Fibroblast of pulmonary artery (primary cell): Measurements from ENCODE around the gene DPP6.

ENCODE experiments used
- DNase-seq: peaks from one replicate; pipeline ENCODE4 v3.0.0-alpha.2; 2010; ENCODE audit warnings: low read depth
- H3K4me3 ChIP-seq: replicated peaks from 2 replicates; pipeline ENCODE4 v1.5.1; 2011; ENCODE audit warnings: low read depth, mild to moderate bottlenecking, control low read depth, low read length, moderate library complexity
- TF ChIP-seq, protein P1 (sequence below): IDR thresholded peaks from 2 replicates; pipeline ENCODE4 v1.5.1; 2011; ENCODE audit warnings: mild to moderate bottlenecking, control low read depth, low read length, inconsistent platforms; ENCODE audit errors: missing control alignments

The DPP6 gene

DNA sequence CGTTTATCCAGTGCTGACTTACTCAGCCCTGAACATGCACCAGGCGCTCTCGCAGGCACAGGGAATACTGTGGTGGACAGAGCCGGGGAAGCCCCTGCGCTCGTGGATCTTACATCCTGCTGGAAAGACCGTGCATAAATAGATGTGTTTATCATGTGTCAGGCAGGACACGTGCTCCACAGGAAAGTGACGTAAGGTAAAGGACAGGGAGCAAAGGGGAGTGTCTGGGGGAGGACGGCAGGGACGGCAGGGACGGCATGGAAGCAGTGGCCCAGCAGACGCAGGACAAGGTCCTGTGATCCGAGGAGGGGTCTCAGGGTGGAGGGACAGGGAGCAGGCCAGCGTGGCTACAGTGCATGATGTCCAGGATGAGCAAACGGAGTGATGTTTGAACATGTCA, 540.2 kb downstream of the DPP6 start:
- TF ChIP-seq, protein P1, sequence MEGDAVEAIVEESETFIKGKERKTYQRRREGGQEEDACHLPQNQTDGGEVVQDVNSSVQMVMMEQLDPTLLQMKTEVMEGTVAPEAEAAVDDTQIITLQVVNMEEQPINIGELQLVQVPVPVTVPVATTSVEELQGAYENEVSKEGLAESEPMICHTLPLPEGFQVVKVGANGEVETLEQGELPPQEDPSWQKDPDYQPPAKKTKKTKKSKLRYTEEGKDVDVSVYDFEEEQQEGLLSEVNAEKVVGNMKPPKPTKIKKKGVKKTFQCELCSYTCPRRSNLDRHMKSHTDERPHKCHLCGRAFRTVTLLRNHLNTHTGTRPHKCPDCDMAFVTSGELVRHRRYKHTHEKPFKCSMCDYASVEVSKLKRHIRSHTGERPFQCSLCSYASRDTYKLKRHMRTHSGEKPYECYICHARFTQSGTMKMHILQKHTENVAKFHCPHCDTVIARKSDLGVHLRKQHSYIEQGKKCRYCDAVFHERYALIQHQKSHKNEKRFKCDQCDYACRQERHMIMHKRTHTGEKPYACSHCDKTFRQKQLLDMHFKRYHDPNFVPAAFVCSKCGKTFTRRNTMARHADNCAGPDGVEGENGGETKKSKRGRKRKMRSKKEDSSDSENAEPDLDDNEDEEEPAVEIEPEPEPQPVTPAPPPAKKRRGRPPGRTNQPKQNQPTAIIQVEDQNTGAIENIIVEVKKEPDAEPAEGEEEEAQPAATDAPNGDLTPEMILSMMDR: no peak
- no peak overlapping the region for H3K4me3 ChIP-seq
- DNase-seq: no peak

DNA sequence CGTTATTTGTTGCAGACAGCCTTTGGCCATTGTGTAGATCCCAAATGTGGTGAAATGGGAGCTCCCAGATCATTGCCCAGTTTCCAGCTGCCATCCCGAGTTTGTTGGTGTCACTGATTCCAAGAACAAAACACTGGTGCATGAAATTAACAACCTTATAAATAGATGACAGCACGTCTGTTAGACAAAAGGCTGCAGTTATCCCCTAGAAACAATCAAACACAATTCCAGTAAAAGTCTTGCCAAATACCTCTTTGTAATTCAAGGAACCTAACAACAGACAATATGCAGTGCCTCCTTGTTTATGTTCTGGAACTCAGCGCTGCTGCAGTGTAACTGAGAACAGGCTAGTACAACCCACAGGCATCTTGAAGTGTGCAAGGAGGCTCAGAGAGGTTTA, 546.2 kb downstream of the DPP6 start:
- TF ChIP-seq, protein P1: no peak
- DNase-seq: no peak
- no peak overlapping the region for H3K4me3 ChIP-seq

DNA sequence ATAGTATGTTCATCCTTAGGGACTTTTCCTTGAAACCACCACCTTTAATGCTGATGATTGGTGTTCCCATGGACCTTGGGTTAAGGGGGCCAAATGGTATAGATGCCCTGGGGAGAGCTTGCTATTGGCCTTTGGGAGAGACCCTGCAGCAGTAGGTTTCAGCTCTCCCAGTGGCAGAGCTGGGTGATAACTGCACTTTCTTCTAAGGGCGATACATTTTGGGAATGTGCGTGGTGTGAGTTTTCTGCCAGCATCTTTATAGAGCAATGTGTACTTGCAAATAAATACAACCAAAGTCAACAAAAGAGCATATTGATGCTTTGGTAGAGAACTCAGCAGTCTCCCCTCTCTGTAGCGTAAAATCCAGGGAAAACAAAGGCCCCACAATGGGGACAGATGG, 546.7 kb downstream of the DPP6 start:
- no peak for DNase-seq
- H3K4me3 ChIP-seq: no peak overlapping the region
- TF ChIP-seq, protein P1: no peak

DNA sequence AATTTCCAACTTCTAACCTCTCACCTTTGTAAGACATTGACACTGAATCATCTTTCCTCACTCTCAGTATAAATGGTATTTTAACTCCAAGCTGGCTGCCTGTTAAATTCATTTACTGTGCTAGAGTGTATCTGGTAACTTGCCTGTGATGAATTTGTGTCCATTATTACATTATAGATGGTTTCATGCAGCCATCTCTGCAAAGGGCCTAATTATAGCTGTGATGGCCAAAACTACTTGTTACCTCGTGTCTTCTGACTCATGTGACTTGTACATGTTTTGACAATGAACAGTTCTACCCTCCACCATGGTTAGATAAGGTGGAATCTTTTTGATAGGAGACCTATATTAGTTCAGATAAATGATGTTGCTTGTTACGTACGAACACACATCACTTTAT, 558.7 kb downstream of the DPP6 start:
- no peak overlapping the region for H3K4me3 ChIP-seq
- no peak for DNase-seq
- TF ChIP-seq, protein P1: no peak

DNA sequence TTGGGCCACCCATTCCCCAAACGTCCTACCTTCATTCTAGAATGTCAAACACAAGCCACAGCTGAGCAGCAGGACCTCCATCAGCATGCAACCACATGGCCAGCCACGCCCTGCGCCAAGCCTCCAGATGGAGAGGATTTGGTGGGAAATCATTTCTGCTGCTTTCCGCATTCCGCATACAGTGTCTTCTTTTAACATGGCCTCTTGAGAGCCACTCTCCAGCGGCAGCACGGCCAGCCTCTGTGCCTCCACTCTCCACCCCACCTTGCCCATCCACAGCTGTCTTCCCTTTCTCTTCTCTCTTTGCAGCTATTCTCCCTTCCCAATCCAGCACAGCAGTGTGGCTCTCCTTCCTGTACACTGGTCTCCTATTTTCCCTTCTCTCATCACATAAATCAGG, 561.6 kb downstream of the DPP6 start:
- DNase-seq: no peak
- TF ChIP-seq, protein P1: no peak
- no peak overlapping the region for H3K4me3 ChIP-seq

DNA sequence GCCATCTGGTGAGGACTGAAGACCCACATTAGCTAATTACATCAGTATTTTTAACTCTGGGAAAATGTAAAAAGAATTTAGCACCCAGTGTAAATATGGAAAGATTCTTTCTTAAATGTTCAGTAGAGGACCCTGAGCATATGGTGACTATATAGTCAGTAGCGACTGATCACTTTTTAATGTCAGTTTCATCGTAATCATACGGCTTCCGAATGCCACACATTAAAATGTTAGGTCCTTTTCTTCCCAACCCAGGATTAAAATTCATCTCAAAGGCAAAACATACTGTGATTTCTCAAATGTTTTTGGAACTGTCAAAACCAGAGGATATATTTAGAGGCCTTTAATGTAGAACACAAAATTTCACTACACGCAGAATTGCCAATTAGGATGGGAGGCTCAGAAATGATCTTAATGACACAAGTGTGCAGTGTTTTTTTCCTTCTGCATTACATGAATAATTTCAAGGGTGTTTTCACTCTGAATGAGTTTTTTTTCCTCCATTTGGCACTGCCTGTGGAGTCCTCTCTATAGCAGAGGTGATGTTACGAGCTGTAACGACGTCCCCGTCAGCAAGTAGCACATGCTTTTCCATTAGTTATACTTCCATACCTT, 568.0 kb downstream of the DPP6 start:
- DNase-seq: no peak
- H3K4me3 ChIP-seq: no peak overlapping the region
- TF ChIP-seq, protein P1: no peak

DNA sequence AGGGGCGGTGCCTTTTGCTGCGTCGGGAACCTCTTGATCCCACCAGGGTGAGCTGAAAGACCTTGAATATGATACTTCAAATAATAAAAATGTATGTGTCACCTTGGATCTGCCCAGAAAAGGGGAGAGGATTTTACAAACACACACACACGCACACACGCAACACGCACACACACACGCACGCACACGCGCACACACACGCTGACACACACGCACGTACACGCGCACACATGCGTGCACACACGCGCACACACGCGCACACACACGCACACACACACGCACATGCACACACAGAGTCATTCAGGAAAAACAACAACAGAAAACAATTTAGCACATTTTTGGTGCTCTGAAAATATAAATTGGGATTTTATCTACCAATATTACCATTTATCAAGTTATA, 571.2 kb downstream of the DPP6 start:
- no peak overlapping the region for H3K4me3 ChIP-seq
- TF ChIP-seq, protein P1: no peak
- DNase-seq: no peak
